IgD-negative memory B cell (primary cell): ENCODE measurements around the gene RYR1. TPM values are rescaled to one million over a fixed set of nuclear protein-coding genes. Genes with fewer than 3 reads are reported as not detected.
"Not testable (repeated sequence)": the region's sequence is repeated elsewhere in the genome, so short reads cannot be mapped to it uniquely, and the experiment has no call there.

Experiments used
- H3K27ac Mint-ChIP-seq, 3 donors: one replicate each; pipeline ENCODE4 v1.8.0; 2020 to 2022; ENCODE audit warnings: mild to moderate bottlenecking in 3 of 3, mixed read lengths in 3 of 3, moderate library complexity in 1 of 3
- H3K27me3 Mint-ChIP-seq: one replicate; pipeline ENCODE4 v1.8.0; 2021; ENCODE audit warnings: mixed read lengths
- H3K36me3 Mint-ChIP-seq: one replicate; pipeline ENCODE4 v1.8.0; 2020; ENCODE audit warnings: mild to moderate bottlenecking, mixed read lengths
- H3K4me1 Mint-ChIP-seq, 3 donors: one replicate each; pipeline ENCODE4 v1.8.0; 2020 to 2022; ENCODE audit warnings: mixed read lengths in 3 of 3, mild to moderate bottlenecking in 1 of 3
- H3K4me3 Mint-ChIP-seq, 4 donors: one replicate each; pipeline ENCODE4 v1.8.0; 2020 to 2022; ENCODE audit warnings: mild to moderate bottlenecking in 4 of 4, mixed read lengths in 4 of 4, moderate library complexity in 3 of 4
- H3K9me3 Mint-ChIP-seq, 3 donors: one replicate each; pipeline ENCODE4 v1.8.0; 2020 to 2021; ENCODE audit warnings: mixed read lengths in 3 of 3, mild to moderate bottlenecking in 1 of 3
- polyA plus RNA-seq: library from polyadenylated mRNA; unstranded; fragments of 300-500 nt; fragmentation: Illumina TruSeq; gene quantifications from one replicate; pipeline ENCODE4 v1.2.3, GENCODE V29; 2021

Gene RYR1
- polyA plus RNA-seq, 1 donor from 2014 or later, result 0.03 TPM

- Mint-ChIP-seq H3K27me3 (no peaks in the 10 kb centered on the region), H3K36me3 (peaks cover 6% of the 10 kb centered on the region), H3K27ac (peak overlapping the region; percentile 96 to 99 (median 98)), H3K4me3 (peak overlapping the region; percentile 87 to 99 (median 98)), H3K4me1 (peaks cover 11 to 25% (median 25%) of the 10 kb centered on the region in 3 donors), H3K9me3 (no peaks in the 10 kb centered on the region)
These were observed 186.1 kb downstream of the RYR1 start for GRCh38 chr19:38619361-38620174.

DNA sequence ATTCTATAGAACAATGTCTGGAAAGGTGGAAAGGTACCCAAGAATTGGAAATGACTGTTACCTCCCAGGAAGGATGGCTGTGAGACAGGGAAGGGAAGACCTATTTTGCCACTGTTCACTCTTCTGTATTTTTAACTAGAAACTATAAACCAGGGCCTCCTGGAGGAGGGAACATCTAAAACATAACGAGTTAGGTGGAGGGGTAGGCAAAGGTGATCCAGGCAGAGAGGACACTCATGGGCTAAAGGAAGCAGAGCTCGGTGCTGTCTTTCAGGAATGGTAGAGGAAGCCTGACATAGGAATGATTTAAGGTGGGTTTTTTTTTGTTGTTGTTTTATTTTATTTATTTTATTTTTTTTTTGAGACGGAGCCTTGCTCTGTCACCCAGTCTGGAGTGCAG is 191.3 kb downstream of the RYR1 start:
- Mint-ChIP-seq H3K9me3 (no peaks in the 10 kb centered on the region), H3K27me3 (no peaks in the 10 kb centered on the region), H3K36me3 (peaks cover 2% of the 10 kb centered on the region), H3K27ac (no peak overlapping the region), H3K4me1 (peaks cover 0 to 9% (median 4%) of the 10 kb centered on the region in 3 donors), H3K4me3 (no peak overlapping the region)

DNA sequence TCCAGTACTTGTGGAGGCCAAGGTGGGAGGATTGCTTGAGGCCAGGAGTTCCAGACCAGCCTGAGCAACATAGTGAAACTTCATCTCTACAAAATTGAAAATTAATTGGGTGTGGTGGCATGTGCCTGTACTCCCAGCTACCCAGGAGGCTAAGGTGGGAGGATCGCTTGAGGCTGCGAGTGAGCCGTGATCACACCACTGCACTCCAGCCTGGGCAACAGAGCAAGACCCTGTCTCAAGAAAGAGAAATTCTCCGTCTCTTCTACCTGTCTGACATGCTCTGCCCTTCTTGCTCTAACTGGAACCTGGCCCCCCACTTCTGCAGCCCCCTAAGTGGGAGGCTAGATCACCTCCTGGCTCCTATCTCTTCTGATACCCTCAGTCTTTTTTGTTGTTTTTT is 192.9 kb downstream of the RYR1 start:
- H3K36me3 Mint-ChIP-seq, result peaks cover 2% of the 10 kb centered on the region
- H3K9me3 Mint-ChIP-seq, result no peaks in the 10 kb centered on the region
- H3K27me3 Mint-ChIP-seq, result no peaks in the 10 kb centered on the region
- peaks cover 0 to 4% (median 0%) of the 10 kb centered on the region in 3 donors for H3K4me1 Mint-ChIP-seq
- H3K4me3 Mint-ChIP-seq, result no peak overlapping the region
- no peak overlapping the region for H3K27ac Mint-ChIP-seq

- Mint-ChIP-seq H3K4me1 (peaks cover 1 to 8% (median 3%) of the 10 kb centered on the region in 3 donors), H3K36me3 (peaks cover 6% of the 10 kb centered on the region), H3K4me3 (peak overlapping the region in 1 of 4 donors; percentile 56), H3K27me3 (no peaks in the 10 kb centered on the region), H3K9me3 (no peaks in the 10 kb centered on the region), H3K27ac (no peak overlapping the region)
These were observed 196.1 kb downstream of the RYR1 start for GRCh38 chr19:38629568-38629967.

DNA sequence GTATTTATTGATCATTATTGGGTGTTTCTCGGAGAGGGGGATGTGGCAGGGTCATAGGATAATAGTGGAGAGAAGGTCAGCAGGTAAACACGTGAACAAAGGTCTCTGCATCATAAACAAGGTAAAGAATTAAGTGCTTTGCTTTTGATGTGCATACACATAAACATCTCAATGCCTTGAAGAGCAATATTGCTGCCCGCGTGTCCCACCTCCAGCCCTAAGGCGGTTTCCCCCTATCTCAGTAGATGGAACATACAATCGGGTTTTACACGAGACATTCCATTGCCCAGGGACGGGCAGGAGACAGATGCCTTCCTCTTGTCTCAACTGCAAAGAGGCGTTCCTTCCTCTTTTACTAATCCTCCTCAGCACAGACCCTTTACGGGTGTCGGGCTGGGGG is 197.8 kb downstream of the RYR1 start:
- not testable (repeated sequence) for H3K27me3 Mint-ChIP-seq, H3K4me3 Mint-ChIP-seq, H3K9me3 Mint-ChIP-seq, H3K36me3 Mint-ChIP-seq
- H3K4me1 Mint-ChIP-seq, result peaks cover 6 to 11% (median 7%) of the 10 kb centered on the region in 3 donors
- H3K27ac Mint-ChIP-seq, result peak overlapping the region in 1 of 3 donors; percentile 21

GRCh38 chr19:38631811-38632475 is 198.5 kb downstream of the RYR1 start:
- H3K27me3 Mint-ChIP-seq, H3K9me3 Mint-ChIP-seq, H3K27ac Mint-ChIP-seq, H3K36me3 Mint-ChIP-seq, H3K4me3 Mint-ChIP-seq: not testable (repeated sequence)
- H3K4me1 Mint-ChIP-seq, result peaks cover 11 to 15% (median 13%) of the 10 kb centered on the region in 3 donors

DNA sequence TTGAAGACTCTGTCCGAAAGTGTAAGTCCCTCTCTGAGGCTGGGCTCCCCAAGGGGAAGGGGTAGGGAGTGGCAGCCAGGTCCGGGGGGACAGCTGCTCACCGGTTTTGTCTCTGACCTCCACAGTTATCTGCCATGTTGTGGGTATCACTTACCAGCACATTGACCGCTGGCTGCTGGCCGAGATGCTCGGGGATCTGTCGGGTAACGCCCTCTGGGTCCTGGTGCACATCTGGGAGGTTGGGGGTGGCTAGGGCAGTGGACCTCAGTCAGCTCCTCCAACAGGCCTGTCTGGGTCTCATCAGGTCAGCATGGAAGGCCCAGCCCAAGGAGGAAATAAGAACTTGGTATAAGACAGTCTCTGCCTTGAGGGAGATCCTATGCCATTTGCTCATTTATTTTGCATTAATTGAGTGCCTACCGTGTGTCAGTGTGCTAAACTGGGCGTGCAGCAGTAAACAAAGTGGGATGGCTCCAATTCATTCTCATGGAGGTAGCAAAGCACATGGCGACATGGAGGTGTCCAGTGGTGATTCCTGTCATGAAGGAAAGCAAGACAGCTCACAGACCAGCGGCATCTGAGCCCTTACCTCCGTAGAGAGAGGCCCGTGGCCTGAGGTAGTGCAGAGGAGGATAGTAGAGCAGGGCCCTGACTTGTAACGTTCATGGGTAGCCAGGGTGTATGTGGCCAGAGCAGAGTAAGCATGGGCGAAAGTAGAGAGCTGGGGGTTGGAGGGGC is 199.2 kb downstream of the RYR1 start:
- Mint-ChIP-seq H3K27ac (peak overlapping the region in 1 of 3 donors; percentile 23), H3K4me3 (no peak overlapping the region), H3K36me3 (peaks cover 8% of the 10 kb centered on the region), H3K27me3 (no peaks in the 10 kb centered on the region), H3K9me3 (no peaks in the 10 kb centered on the region), H3K4me1 (peaks cover 14 to 20% (median 15%) of the 10 kb centered on the region in 3 donors)

DNA sequence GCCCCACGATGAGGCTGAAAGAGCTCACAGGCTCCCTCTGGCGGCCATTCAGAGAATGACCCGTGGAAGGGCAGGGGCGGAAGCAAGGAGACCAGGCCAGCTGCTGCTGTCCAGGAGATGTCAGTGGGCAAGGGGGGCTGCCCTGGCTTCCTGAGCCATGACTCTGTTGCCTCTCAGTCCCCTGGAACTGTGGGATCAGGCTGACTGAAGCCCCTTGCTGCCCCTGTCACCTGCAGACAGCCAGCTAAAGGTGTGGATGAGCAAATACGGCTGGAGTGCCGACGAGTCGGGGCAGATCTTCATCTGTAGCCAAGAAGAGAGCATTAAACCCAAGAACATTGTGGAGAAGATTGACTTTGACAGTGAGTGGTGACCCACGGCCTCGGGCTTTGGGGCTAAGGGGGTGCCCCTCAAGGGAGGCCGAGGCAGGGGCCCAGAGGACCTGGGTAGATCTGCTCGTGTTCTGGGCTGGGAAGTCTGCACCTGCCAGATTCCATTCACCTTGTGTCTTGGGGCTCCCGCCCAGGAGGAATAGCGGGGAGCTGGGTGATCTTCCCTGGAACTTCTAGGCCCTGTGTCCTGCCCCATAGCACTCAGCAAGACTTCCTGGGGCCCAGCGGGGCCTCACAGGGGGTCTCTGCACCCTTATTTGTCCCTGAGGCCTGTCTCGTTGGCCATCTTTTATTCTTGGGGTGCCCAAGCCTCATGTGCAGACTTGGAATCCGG is 201.4 kb downstream of the RYR1 start:
- Mint-ChIP-seq H3K4me3 (peak overlapping the region in 3 of 4 donors; percentile 6 to 71 (median 12)), H3K36me3 (peaks cover 8% of the 10 kb centered on the region), H3K9me3 (no peaks in the 10 kb centered on the region), H3K27ac (peak overlapping the region in 2 of 3 donors; percentile 9 to 86), H3K27me3 (no peaks in the 10 kb centered on the region), H3K4me1 (peaks cover 12 to 20% (median 15%) of the 10 kb centered on the region in 3 donors)

- H3K36me3 Mint-ChIP-seq, result peaks cover 8% of the 10 kb centered on the region
- H3K27me3 Mint-ChIP-seq, result no peaks in the 10 kb centered on the region
- peak overlapping the region in 1 of 3 donors; percentile 27 for H3K27ac Mint-ChIP-seq
- no peaks in the 10 kb centered on the region for H3K9me3 Mint-ChIP-seq
- peaks cover 12 to 20% (median 15%) of the 10 kb centered on the region in 3 donors for H3K4me1 Mint-ChIP-seq
- no peak overlapping the region for H3K4me3 Mint-ChIP-seq
These were observed 202.2 kb downstream of the RYR1 start for GRCh38 chr19:38635483-38636399.

Other genes with a start within 250 kb of the RYR1 start
- gene DPF1, start 209.5 kb upstream of the RYR1 start, polyA plus RNA-seq, result 0.24 TPM
- 79.1 TPM for gene PPP1R14A, start 177.3 kb upstream of the RYR1 start, polyA plus RNA-seq
- gene SPINT2, start 169.1 kb upstream of the RYR1 start, polyA plus RNA-seq, result 167 TPM
- gene C19orf33, start 129.4 kb upstream of the RYR1 start, polyA plus RNA-seq, result 0.83 TPM
- 33.7 TPM for gene YIF1B, start 117.7 kb upstream of the RYR1 start, polyA plus RNA-seq
- gene KCNK6, start 113.8 kb upstream of the RYR1 start, polyA plus RNA-seq, result 3.6 TPM
- 1.6 TPM for gene CATSPERG, start 97.9 kb upstream of the RYR1 start, polyA plus RNA-seq
- 191 TPM for gene PSMD8, start 59.1 kb upstream of the RYR1 start, polyA plus RNA-seq
- not detected for gene GGN, start 45.7 kb upstream of the RYR1 start, polyA plus RNA-seq
- not detected for gene SPRED3, start 45.0 kb upstream of the RYR1 start, polyA plus RNA-seq
- 26.2 TPM for gene FAM98C, start 30.6 kb upstream of the RYR1 start, polyA plus RNA-seq
- gene RASGRP4, start 7.5 kb upstream of the RYR1 start, polyA plus RNA-seq, result 0.25 TPM
- 250 TPM for gene MAP4K1, start 184.3 kb downstream of the RYR1 start, polyA plus RNA-seq
- 371 TPM for gene EIF3K, start 185.5 kb downstream of the RYR1 start, polyA plus RNA-seq
- 21.8 TPM for gene ACTN4, start 214.0 kb downstream of the RYR1 start, polyA plus RNA-seq